ENCODE data around the gene SLC66A2.

Gene SLC66A2

DNA sequence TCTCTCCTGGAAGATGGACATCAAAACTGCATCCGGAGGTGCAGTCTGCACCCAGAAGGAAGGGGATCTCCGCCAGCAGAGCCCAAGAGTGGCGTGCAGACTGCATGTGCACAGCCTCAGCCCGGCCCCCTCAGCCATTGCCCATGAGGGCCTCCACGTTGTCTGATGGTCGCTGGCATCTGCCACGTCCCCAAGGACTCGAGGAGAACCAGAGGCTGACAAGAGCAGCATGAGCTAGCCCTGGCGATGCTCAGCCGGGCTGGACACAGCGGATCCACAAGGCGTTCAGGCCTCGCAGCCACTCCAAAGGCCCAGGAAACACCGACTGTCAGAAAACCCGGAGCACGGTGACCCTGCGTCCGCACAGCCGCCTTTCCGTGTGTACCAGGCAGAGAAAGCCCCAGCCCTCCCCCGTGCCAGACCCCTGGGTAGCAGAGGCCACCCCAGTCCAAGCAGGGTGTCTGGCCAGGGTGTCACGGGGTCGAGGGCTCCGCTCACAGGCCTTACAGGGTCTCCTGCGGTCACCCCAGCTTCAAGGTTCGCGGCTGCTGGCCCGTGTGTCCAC lies 48.3 kb downstream of the SLC66A2 start:
- no peak for DNase-seq (ENCODE audit: low read depth)

DNA sequence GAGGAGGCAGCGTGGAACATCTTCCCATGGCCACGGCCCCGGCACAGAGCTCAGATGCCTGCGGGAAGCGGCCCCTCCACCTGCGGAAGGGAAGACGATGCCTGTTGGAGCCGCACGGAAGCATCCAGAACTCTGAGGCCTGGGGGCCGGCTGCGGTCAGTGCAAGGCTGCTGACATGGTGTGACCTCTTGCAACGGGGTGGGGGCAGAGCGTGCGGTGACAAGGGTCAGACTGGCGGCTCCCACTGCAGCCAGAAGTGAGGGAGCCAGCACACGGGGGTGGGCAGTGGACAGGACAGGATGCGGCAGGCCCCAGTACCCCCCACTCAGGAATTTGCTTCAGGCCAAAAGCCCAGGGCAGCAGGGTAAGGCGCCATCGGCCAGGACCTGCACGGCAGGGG lies 48.8 kb downstream of the SLC66A2 start:
- DNase-seq (ENCODE audit: low read depth), result no peak

DNA sequence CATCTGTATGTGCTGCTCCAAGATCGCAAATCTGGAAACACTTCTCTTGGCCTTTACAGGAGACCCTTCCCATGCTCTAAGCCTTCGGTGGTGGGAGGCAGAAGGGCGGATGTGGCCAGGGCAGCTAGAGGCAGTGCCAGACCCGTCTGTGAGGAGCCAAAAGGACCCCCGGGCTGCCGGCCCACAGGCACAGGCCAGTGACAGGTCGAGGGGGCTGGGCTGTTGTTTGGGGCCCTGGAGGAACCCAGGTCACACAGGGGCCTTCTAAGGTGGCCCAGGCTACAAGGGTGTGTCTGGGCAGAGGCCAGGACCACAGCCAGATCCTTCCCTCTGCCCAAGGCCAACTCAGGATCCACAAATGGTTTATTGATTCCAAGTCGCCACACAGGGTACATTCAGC lies 49.4 kb downstream of the SLC66A2 start:
- no peak for DNase-seq (ENCODE audit: low read depth)

DNA sequence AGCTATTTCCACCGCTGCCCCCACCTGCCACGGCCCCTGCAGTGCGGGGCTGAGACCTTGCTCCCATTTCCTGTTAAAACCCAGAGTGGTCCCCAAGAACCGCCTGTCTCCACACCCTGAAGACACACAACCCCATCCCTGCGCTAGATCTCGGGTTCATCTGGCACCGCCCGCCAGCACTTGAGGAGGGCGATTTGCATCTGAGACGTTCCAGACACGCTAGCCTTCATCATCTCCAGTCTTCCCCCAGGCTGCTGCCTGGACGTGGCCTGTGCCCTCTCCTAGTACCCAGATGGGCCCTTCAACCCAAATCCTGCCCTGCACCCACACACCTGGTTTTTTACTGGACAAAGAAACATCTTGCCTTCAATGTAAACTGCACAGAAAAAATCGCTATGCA lies 49.8 kb downstream of the SLC66A2 start:
- DNase-seq (ENCODE audit: low read depth), result no peak

DNA sequence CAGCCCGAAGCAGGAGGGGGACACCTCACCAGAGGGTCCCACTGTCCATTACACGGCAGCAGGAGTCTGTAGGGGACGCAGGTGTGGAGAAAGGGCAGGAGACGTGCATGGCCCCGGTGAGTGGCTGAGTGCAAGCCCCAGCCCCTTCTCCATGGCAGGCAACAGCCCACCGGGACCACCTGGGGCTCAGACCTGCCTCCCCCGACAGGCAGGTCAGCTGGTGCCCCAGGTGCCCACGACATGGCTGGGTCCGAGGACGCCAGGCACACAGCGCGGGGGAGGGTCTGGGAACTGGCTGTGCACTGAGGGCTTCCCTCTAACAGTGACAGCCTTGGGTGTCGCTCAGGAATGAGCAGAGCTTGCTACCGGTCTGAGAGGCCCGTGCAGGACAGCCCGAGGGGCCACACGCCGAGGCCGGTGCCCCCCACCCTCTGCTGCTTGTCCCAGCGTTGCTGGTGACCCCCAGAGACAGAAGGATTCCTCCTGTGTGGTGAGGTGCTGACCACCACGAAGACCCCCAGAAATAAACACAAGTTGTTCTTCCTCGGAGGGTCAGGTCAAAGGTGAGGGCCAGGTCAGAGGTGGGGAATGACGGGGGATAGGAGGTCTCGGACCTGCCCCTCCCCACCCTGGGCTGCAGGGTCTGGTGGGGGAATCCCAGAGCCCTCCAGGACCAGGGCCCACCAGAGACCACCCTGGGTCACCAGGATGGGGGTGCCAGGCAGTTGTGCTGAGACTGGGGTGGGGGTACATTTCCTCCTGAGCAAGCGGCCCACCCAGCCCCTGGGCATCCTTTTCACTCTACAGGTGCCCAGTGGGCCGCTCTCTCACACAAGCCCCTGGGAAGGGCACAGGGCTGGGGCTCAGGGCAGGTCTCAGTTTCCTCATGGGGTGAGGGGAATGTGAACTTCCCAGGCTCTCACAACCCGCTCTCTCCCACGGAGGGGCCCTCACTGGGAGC lies 50.6 kb downstream of the SLC66A2 start:
- DNase-seq (ENCODE audit: low read depth), result no peak

DNA sequence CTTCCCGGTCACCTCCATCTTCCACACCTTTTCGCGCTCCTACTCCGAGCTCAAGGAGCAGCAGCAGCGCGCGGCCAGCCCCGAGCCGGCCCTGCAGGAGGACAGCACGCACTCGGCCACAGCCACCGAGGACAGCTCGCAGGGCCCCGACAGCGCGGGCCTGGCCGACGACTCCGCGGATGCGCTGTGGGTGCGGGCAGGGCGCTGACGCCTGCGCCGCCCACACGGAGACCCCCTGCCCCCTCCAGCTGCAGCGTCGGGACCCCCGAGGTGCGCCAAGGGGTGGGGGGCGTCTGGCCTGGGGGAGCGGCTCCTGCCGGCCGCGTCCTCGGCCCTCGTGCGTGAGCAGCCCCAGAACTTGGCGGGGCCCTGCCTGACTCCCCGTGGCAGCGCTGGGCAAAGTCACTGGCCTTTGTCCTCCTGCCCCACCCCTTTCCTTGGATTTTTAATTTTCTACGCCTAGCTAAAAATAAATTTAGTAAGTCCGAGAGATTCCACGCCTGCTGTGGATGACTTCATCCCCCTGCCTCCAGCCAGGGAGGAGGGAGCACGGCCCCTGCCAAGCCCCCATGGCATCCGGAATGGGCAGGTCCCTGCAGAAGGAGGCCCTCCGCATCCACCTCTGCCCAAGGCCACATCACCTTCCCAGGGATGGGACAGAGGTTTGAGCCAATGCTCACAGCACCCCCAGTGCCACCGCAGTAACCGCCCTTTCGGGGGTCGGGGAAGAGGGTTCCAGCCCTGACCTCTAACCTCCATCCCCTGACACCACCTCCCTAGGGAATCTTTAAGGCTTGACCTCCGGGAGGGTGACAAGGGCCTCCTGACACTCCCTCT lies 51.6 kb downstream of the SLC66A2 start:
- no peak for DNase-seq (ENCODE audit: low read depth)

DNA sequence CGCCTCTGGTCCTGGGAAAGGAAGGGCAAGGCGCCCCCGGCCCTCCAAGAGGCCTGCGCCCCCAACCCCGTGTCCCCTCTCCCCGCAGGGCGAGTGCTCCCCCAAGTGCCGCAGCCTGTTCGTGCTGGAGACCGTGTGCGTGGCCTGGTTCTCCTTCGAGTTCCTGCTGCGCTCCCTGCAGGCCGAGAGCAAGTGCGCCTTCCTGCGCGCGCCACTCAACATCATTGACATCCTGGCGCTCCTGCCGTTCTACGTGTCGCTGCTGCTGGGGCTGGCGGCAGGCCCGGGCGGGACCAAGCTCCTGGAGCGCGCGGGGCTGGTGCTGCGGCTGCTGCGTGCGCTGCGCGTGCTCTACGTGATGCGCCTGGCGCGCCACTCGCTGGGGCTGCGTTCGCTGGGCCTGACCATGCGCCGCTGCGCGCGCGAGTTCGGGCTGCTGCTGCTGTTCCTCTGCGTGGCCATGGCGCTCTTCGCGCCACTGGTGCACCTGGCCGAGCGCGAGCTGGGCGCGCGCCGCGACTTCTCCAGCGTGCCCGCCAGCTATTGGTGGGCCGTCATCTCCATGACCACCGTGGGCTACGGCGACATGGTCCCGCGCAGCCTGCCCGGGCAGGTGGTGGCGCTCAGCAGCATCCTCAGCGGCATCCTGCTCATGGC lies 52.4 kb downstream of the SLC66A2 start:
- DNase-seq (ENCODE audit: low read depth), result no peak

DNA sequence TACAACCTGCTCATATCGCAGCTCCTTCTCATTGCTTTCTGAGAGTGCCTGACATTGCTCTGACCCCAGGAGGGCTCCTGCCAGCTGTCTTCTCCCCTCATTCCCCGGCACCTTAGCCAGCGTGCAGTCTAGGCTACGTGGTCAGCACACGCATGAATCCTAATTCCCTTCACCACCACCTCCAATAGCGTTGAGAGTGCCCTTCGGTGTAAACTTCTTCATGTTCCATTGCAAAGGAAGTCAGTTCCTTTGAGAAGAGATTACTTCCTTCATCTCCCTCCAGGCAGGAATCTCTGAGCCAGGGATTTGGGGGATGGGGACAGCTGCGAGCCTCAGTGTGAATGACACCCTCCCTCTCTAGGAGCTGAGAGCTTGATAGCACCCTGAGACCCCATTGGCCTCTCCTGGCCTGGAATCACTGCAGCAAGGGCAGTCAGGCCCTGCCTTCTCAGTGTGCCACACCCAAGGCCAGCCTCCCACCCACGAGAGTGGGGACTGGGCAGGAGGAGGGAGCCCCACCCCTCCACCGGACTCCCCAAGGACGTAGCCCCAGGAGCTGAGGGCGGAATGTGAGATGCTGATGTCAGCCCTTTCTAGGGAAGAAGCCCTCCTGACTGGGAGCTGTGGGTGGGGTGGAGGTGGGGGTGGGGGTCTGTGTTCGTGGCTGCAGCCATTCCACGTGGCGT lies 53.4 kb downstream of the SLC66A2 start:
- DNase-seq (ENCODE audit: low read depth), result no peak

DNA sequence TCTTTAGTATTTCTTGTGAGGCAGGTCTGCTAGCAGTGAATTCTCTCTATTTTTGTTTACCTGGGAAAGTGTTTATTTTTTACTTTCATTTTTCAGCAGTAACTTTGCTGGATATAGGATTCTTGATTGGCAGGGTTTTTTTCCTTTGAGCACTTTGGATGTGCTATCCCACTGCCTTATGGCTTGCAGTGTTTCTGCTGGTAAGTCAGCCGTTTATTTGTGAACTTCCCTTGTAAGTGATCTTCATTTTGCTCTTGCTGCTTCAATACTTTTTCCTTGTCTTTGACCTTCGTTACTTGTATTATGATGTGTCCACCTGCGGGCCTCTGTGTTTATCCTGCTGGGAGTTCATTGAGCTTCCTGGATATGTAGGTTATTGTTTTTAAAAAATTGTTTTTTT lies 54.7 kb downstream of the SLC66A2 start:
- no peak for DNase-seq (ENCODE audit: low read depth)

DNA sequence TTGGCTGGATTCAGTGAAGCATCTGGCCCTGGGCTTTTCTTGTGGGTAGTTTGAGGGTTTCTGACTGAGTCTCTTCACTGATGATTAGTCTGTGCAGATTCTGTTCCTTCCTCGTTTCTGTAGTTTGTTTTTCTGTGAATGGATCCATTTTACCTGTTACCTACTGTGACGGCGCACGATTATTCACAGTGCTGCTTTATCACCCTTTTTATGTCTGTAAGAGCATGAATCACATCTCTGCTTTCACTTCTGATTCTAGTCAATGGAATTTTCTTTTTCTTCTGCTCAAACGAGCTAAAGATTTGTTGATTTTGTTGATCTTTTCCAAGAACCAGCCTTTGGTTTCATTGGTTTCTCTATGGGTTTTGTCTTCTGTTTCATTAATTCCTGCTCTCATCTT lies 60.8 kb downstream of the SLC66A2 start:
- DNase-seq (ENCODE audit: low read depth), result no peak

DNA sequence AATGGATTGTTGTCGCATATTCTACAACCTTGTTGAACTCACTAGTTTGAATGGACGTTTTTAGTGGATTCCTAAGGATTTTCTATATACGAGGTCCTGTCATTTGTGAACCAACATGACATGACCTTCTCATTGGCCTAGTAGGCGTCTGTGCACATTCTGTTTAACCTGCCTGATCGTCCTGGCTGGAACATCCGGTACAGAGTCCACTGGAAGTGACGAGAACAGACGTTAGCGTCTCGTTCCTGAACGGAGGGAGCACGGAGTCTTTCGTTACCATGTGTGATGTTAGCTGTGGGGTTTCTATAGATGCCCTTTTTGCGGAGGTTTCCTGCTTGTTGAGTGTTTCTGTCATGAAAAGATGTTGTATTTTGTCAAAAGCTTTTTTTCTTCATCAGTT lies 61.9 kb downstream of the SLC66A2 start:
- DNase-seq (ENCODE audit: low read depth), result no peak

DNA sequence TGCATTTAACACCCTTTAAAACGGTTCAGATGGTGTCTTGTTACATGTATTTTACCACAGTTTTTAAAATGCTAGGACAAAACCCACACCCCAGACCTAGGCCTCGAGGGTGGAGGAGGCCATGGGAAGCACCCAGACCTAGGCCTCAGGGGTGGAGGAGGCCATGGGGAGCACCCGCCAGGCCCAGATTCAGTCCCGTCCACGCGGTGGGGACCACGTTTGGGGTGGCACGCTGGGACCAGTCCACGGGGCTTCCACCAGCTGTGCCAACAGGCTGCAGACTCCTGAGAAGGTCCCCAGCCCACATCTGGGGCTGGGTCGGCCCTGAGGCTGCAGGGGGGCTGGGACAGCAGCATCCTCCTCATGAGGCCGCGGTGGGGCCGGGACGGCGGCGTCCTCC lies 63.4 kb downstream of the SLC66A2 start:
- no peak for DNase-seq (ENCODE audit: low read depth)

DNA sequence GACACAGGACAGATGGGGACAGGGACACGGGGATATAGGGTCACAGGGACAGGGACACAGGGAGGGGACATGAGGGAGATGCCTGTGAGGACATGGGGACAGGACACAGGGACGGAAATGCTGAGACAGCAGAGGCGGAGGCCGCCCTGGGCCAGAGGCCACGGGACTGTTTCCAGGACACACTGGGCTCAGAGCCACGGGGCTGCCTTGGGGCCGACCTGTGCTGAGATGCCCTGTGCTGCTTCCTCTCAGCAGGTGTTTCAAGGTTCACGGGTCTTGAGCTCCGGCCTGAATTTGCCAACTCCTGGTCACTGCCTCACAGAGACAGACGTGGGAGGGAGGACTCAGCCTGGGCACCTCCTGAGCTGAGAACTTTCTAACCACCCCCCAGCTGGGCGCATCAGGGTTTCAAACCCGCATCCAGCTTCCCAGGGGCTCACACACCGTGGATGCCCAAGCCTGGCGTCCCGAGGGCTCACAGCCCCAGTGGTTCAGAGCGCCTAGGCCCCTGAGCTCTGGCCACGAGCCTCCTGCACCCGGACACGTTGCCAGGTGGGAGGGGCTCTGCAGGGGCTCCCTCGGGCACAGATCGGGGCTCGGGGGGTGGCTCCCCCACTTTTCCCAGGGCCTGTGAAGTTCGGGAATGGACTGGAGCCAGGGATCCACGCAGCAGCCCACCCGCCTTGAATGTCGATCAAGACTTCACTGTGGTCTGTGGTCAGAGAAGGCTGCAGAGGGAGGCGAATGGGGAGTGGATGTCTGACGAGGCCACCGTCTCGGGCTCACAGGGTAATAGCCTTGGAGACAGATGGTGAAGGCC lies 64.1 kb downstream of the SLC66A2 start:
- no peak for DNase-seq (ENCODE audit: low read depth)

DNA sequence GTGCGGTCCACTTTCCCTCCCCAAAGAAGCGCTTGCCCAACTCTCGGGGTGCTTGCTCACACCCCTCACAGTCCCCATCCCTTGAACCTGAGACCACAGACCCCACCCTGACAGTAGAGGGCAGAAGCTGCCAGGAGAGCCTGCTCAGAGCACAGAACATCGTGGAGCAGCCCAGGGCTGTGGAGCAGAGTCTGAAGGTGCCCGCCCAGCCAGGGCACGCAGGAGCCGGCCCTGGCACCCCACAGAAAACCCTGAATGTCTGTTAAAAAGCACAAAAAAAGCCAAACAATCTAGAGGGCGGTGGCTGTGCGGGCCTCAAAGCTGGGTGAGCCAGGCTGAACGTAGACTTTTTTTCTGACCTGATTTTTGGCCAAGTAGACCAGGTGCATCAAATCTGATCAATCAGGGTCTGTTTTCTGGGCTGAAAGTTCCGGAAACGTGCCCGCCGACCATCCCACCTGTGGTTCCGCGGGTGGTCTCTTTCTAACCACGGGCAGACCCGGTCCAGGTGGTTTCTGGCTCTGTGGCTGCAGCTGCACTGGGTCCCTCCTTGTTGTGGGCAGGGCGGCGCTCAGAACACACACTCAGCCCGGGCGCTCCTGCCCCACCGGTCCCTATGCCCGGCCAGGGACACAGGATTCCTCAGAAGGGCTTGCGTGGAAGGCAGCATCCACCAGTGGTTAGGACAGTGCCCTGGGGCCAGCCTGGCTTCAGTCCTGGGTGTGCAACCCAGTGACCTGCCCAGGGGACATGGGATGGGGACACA lies 66.3 kb downstream of the SLC66A2 start:
- DNase-seq (ENCODE audit: low read depth), result no peak

DNA sequence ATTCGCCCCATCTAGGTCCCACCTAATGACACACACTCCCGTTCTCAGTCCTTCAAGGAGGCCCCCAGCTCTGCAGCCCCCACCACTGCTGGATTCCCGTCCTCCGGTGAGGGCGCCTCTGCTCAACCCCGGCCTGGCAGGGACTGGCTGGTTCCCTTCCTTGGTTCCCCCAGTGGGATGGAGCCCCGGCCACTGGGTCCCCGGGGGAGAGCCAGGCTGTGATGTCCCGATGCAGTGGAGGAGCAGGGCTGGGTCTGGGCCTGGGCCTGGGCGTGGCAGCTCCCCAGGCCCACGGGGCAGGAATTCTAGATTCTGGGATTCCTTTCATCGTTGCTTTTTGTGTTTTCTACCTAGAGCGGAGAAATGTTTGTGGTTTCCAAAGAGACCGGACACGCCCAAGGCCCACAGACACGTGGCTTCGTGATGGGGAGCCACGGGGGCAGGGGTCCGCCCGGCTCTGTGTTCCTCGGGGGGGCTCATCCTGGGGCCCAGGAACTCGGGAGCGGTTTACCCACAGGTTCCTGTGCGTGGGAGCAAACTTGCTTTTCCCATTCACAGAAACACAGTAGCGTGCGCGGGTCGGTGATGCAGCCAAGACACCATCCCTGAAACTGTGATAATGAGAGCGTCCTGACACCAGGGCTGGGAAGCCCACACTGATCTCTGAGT lies 67.0 kb downstream of the SLC66A2 start:
- DNase-seq (ENCODE audit: low read depth), result no peak

DNA sequence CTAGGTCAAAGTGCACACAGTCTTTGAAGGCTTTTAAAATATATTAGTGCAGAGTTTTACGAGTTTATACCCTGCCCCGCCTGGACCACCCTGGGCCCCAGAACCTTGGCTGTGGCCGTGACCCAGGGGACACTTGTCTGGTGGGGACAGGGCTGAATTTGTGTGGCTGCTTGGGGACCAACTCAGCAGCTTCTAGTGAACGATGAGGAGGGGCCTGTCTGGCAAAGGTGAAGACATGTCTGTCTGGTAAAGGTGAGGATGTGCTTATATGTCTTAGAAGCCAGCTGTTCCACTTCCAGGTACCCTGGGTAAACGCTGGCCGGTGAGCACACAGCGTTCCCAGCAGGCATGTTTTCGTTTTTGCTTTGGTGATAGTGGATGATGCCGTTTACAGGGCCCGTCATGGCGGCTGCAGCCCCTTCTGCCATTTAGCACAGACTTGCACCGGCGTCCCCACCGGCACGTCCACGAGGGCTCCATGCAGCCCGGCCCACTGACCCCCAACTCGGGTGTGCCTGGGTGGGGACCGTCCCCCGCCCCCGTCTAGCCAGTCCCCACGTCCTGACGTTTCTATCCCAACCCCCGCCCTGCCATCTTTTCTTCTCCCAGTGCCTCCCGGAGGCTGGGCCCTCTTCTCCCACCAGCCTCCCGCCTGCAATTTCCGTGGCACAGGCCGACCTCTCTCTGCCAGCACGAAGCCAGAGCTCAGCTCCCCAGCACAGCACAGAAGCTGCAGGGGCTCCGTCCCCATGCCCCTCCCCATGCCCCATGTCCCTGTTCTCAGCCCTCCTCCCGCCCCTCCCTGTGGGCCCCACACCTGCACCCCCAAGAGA lies 67.8 kb downstream of the SLC66A2 start:
- DNase-seq (ENCODE audit: low read depth), result no peak

DNA sequence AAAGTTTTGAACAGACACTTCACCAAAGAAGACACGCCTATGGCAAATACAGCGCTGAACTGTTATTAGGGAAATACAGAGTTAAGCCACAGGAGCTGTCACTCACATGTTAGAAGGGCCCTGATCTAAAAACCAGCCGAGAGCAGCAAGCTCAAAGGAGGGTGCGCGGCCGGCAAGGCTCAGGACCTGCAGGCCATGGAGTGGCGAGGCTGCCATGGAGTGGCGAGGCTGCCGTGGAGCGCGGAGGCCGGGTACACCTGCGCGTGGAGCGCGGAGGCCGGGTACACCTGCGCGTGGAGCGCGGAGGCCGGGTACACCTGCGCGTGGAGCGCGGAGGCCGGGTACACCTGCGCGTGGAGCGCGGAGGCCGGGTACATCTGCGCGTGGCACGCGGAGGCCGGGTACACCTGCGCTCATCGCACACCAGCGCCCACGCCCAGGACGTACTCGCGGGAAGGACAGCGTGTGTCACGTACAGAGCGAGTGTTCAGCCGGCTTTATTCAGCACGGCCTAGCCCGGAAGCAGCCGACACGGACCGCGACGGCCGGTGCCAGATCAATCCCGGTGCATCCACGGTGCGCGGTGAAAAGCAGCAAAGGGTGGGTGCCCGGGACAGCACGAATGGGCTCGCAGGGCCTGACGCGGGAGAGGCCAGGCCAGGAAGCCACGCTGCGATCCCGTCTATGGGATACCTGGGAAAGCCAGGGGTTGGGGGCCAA lies 68.8 kb downstream of the SLC66A2 start:
- no peak for DNase-seq (ENCODE audit: low read depth)

DNA sequence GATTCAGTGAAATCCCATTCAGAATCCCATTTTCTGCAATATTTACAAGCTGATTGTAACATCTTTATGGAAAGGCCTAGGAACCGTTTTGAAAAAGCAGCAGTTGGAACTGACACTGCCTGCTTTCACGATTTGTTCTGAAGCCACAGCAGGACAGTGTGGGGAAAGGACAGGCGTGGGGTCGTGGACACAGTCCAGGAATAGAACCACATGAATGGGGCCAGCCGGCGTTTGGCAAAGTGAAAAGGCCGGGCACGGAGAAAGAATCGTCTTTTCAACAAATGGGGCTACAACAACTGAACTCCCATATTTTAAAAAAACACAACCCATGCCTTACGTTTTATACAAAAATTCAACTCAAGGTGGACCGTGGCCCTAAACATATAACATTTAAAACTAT lies 69.8 kb downstream of the SLC66A2 start:
- no peak for DNase-seq (ENCODE audit: low read depth)

All from activated T-helper 9 cell treated with anti-CD3 and anti-CD28 coated beads, Interleukin-2, amount 50 U/mL, for 16 hours (primary cell).